ENCODE data around the gene ALG9.

ALG9 gene

GRCh38 chr11:111852103-111852502, 19.3 kb downstream of the ALG9 start:
- TF ChIP-seq, protein P1, sequence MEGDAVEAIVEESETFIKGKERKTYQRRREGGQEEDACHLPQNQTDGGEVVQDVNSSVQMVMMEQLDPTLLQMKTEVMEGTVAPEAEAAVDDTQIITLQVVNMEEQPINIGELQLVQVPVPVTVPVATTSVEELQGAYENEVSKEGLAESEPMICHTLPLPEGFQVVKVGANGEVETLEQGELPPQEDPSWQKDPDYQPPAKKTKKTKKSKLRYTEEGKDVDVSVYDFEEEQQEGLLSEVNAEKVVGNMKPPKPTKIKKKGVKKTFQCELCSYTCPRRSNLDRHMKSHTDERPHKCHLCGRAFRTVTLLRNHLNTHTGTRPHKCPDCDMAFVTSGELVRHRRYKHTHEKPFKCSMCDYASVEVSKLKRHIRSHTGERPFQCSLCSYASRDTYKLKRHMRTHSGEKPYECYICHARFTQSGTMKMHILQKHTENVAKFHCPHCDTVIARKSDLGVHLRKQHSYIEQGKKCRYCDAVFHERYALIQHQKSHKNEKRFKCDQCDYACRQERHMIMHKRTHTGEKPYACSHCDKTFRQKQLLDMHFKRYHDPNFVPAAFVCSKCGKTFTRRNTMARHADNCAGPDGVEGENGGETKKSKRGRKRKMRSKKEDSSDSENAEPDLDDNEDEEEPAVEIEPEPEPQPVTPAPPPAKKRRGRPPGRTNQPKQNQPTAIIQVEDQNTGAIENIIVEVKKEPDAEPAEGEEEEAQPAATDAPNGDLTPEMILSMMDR (IDR thresholded peaks at IDR 0.05; ENCODE audit: borderline replicate concordance, insufficient read depth, low read depth, low read length), result no peak
- no peak overlapping the region for H3K4me3 ChIP-seq (ENCODE audit: low read depth, low read length)

- H3K4me3 ChIP-seq (ENCODE audit: low read depth, low read length), result no peak overlapping the region
- TF ChIP-seq, protein P1 (IDR thresholded peaks at IDR 0.05; ENCODE audit: borderline replicate concordance, insufficient read depth, low read depth, low read length), result no peak
Observed at GRCh38 chr11:111851636-111852035, 19.7 kb downstream of the ALG9 start.

GRCh38 chr11:111851067-111851466, 20.3 kb downstream of the ALG9 start:
- no peak overlapping the region for H3K4me3 ChIP-seq (ENCODE audit: low read depth, low read length)
- TF ChIP-seq, protein P1 (IDR thresholded peaks at IDR 0.05; ENCODE audit: borderline replicate concordance, insufficient read depth, low read depth, low read length), result no peak

GRCh38 chr11:111849631-111850030, 21.8 kb downstream of the ALG9 start:
- no peak overlapping the region for H3K4me3 ChIP-seq (ENCODE audit: low read depth, low read length)
- TF ChIP-seq, protein P1 (IDR thresholded peaks at IDR 0.05; ENCODE audit: borderline replicate concordance, insufficient read depth, low read depth, low read length), result no peak

GRCh38 chr11:111846636-111847035, 24.7 kb downstream of the ALG9 start:
- H3K4me3 ChIP-seq (ENCODE audit: low read depth, low read length), result no peak overlapping the region
- TF ChIP-seq, protein P1 (IDR thresholded peaks at IDR 0.05; ENCODE audit: borderline replicate concordance, insufficient read depth, low read depth, low read length), result no peak

DNA sequence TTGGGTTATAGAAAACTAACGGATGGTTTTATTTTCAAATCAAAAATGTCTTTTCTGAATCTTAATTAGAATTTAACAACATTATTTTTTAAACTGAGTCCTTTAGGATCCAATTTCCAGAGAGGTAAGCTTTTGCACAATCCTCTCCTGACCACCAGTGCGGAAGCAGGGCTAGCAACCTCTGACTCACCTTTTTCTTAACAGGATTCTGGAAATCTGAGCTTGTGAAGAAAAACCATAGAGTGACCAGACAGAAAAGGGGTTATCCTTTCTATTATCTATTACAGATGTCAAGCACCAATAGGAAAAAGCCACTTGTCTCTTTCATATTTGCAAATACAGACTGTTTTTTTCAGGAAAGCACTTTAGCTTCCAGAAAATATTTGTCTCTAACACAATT, 25.3 kb downstream of the ALG9 start:
- TF ChIP-seq, protein P1 (IDR thresholded peaks at IDR 0.05; ENCODE audit: borderline replicate concordance, insufficient read depth, low read depth, low read length), result no peak
- no peak overlapping the region for H3K4me3 ChIP-seq (ENCODE audit: low read depth, low read length)

DNA sequence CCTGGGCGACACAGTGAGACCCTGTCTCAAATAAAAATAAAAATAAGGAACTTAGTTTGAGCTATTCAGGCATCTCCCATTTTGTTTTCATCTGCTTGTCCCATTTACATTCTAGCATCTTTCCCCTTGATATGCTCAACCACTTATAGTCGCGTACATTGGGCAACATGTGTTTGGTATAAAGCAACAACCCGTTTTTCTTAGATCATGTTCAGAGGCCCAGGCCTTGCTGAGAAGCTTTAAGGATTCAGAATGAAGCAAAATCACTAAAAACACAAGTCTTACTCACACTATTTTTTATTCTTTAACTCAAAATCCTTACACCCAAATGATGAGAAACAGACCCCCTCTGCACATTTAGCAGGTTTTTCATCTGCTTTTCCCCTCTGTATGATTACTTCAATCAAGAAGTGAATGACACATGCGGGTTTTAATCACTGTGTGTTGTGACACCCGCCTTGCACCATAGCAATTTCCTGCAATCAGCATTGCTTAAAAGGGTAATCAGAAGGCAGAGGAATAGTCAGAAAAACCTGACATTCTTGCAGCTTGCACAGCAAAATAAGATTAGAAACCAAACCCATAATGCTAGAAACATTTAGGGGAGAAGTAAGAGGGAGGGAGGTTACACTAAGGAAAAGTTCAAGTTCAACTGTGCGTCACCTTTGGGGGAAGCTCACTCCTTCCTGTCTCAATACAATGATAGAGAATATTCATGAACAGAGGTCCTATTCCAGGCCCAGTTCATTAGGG, 25.9 kb downstream of the ALG9 start:
- TF ChIP-seq, protein P1 (IDR thresholded peaks at IDR 0.05; ENCODE audit: borderline replicate concordance, insufficient read depth, low read depth, low read length), result no peak
- H3K4me3 ChIP-seq (ENCODE audit: low read depth, low read length), result no peak overlapping the region

Data from GM12875 (cell line).